Stimulated activated CD4-positive, alpha-beta T cell treated with anti-CD3 and anti-CD28 coated beads, Interleukin-2, amount 100 ng/mL, for 48 hours (primary cell): ENCODE data around the gene LMAN1L.

Source experiments
- DNase-seq, 2 donors: peaks; one replicate each; pipeline ENCODE4 v3.0.0-alpha.2; 2020

The LMAN1L gene

GRCh38 chr15:74812533-74812932, at the start of gene LMAN1L:
LMAN1L (plus strand) TSS chr15:74812835; CDS start chr15:74812855, 20 bp downstream.
- no peak for DNase-seq

GRCh38 chr15:74763416-74763815, 49.2 kb upstream of the LMAN1L start:
- DNase-seq, result no peak

- no peak for DNase-seq
These were observed 45.2 kb upstream of the LMAN1L start for GRCh38 chr15:74767167-74768098.

GRCh38 chr15:74768099-74768770, 44.4 kb upstream of the LMAN1L start:
- no peak for DNase-seq

- peak in 1 of 2 donors; percentile 60 for DNase-seq
These were observed 43.8 kb upstream of the LMAN1L start for GRCh38 chr15:74768771-74769342.

- no peak for DNase-seq
These were observed 43.1 kb upstream of the LMAN1L start for GRCh38 chr15:74769463-74770025.

GRCh38 chr15:74770211-74770903, 42.3 kb upstream of the LMAN1L start:
- no peak for DNase-seq

- DNase-seq, result no peak
These were observed 39.3 kb upstream of the LMAN1L start for GRCh38 chr15:74773329-74773728.

GRCh38 chr15:74773731-74774252, 38.8 kb upstream of the LMAN1L start:
- no peak for DNase-seq

- DNase-seq, result no peak
These were observed 37.5 kb upstream of the LMAN1L start for GRCh38 chr15:74775132-74775562.

GRCh38 chr15:74775894-74776293, 36.7 kb upstream of the LMAN1L start:
- no peak for DNase-seq

- no peak for DNase-seq
These were observed 35.5 kb upstream of the LMAN1L start for GRCh38 chr15:74776821-74777768.

- DNase-seq, result no peak
These were observed 34.7 kb upstream of the LMAN1L start for GRCh38 chr15:74777769-74778598.

GRCh38 chr15:74778599-74778970, 34.0 kb upstream of the LMAN1L start:
- no peak for DNase-seq

GRCh38 chr15:74779162-74779648, 33.4 kb upstream of the LMAN1L start:
- no peak for DNase-seq

- no peak for DNase-seq
These were observed 31.9 kb upstream of the LMAN1L start for GRCh38 chr15:74780523-74781430.

- peak in 1 of 2 donors; percentile 76 for DNase-seq
These were observed 31.0 kb upstream of the LMAN1L start, which contains the start of gene CSK for GRCh38 chr15:74781431-74782258. CSK (plus strand) TSS chr15:74782080; CDS start chr15:74798298, 16,218 bp downstream.
